BLaER1 (cell line): ENCODE measurements around the gene HP1BP3.

ENCODE experiments used
- H3K27ac ChIP-seq: shearing (Covaris generic); formaldehyde crosslinking; 2 replicates; pipeline ENCODE4 v1.8.1; 2022
- H3K27me3 ChIP-seq: shearing (Covaris generic); formaldehyde crosslinking; 2 replicates; pipeline ENCODE4 v1.8.1; 2022
- H3K36me3 ChIP-seq: shearing (Covaris generic); formaldehyde crosslinking; 2 replicates; pipeline ENCODE4 v1.8.1; 2022
- H3K4me1 ChIP-seq: shearing (Covaris generic); formaldehyde crosslinking; 2 replicates; pipeline ENCODE4 v1.8.1; 2022
- H3K4me2 ChIP-seq: shearing (Covaris generic); formaldehyde crosslinking; 2 replicates; pipeline ENCODE4 v1.8.1; 2022
- H3K4me3 ChIP-seq: shearing (Covaris generic); formaldehyde crosslinking; 2 replicates; pipeline ENCODE4 v1.8.1; 2022
- H3K9ac ChIP-seq: shearing (Covaris generic); formaldehyde crosslinking; 2 replicates; pipeline ENCODE4 v1.8.1; 2022
- H3K9me3 ChIP-seq: shearing (Covaris generic); formaldehyde crosslinking; 2 replicates; pipeline ENCODE4 v1.8.1; 2022
- H4K20me1 ChIP-seq: shearing (Covaris generic); formaldehyde crosslinking; 2 replicates; pipeline ENCODE4 v1.8.1; 2022
- Cebpa-rat ChIP-seq: shearing (Covaris generic); IDR thresholded peaks from 2 replicates; pipeline ENCODE4 v1.8.1; 2022

The HP1BP3 gene

DNA sequence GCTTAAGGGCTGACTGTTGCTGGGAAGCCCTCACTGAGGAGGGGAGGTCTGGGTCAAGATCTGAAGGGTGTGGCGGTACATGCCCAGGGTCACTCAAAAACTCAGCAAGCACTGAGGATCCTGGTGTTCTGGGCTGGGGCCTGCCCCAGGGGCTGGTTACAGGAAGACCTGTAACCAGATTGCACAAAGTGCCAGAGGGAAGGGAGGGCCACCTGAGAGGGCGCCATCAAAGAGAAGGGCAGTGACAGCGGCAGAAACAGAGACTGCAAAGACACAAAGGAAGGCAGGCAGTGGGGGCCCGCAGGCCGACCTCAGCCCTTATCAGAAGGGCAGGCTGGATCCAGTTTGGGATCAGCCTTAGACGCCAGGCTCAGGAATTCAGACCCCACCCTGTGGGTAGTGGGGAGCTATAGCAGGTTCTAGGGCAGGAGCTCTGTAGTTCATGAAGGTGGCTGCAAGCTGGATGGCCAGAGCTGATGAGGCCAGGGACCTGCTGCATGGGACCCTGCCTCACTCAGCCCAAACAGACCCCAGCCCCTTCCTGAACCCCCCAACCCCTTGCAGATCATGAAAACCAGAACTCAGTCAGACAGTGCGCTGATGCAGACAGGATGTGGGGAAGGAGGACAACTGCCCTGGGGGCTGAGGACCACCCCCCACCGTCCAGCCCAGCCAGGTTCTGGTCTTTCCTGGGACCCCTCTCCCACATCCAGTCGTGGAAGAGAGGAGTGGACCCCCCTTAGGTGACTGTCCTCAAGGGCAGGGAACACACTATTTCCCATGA lies 58.5 kb downstream of the HP1BP3 start:
- no peak for TF ChIP-seq Cebpa-rat
- Histone ChIP-seq H3K27ac (no peak overlapping the region), H4K20me1 (peaks cover 36% of the 10 kb centered on the region), H3K4me3 (no peak overlapping the region), H3K27me3 (peaks cover 51% of the 10 kb centered on the region), H3K4me1 (peaks cover 15% of the 10 kb centered on the region), H3K36me3 (no peaks in the 10 kb centered on the region), H3K4me2 (no peak overlapping the region), H3K9ac (no peak overlapping the region), H3K9me3 (no peaks in the 10 kb centered on the region)

DNA sequence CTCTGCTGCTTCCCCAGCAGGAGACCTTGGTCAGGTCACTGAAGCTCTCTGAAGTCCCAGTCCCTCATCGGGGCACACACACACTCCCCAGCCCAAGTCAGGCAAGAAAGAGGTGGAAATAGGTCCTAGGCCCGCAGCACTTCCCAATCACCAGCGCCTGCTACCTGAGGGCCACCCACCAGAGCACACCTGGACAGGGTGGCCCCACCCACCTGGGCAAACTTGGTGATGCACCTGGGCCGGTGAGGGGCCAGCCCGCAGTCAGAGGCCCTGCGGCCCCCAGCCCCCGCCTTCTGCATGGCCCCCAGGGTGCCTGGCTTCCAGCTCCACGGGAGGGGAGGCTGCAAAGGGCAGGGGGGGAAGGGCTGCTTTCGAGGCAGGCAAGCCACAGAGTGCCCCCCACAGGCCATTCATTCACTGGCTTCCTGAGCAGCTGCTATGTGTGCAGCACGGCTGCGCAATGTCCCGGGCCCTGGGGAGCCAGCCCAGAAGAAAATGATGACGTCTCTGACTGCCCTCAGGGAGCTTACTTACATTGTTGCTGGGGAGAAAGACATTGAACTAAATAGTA lies 59.3 kb downstream of the HP1BP3 start:
- Histone ChIP-seq H3K9me3 (no peaks in the 10 kb centered on the region), H4K20me1 (peaks cover 35% of the 10 kb centered on the region), H3K27me3 (peaks cover 49% of the 10 kb centered on the region), H3K27ac (no peak overlapping the region), H3K9ac (no peak overlapping the region), H3K4me2 (no peak overlapping the region), H3K4me3 (no peak overlapping the region), H3K4me1 (peaks cover 7% of the 10 kb centered on the region), H3K36me3 (no peaks in the 10 kb centered on the region)
- TF ChIP-seq Cebpa-rat, result no peak

DNA sequence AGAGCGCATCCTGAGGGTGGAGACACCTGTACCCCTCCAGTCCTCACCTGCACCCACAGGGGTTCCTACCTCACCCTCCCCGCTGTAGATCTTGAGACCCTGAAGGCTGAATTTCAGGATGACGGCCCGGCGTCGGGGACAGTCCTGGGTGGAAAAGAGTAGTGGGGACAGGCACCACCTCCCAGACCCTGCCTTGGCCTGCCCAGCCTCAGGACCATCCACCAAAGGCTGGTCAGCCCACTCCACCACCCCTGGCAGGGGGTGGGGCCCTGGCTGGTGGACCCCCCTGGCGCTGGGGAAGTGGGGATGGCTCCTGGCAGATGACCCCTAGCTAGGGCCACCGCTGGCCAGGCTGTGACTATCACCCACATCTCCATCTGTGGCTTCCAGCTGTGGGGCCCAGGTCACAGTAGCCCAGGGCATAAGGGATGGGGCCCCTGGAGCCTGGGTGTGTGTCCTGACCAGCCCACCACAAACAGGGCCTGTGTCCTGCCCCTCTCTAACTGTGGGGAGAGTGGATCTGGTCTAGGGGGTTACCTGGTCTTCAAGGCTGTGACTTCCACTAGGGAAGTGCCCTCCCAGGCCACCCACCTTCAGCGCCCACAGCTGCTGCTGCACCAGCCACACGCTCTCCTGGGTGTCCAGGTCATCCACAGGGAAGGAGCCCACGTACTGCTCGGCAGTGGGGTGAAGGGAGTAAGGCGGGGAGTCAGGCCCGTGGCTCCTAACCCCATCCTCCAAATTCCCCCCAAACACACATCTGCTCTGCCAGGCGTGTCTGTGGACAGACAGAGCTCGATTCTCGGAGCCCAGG lies 60.0 kb downstream of the HP1BP3 start:
- H3K27me3 ChIP-seq, result peaks cover 42% of the 10 kb centered on the region
- no peaks in the 10 kb centered on the region for H3K36me3 ChIP-seq
- no peak overlapping the region for H3K4me3 ChIP-seq
- H3K27ac ChIP-seq, result no peak overlapping the region
- TF ChIP-seq Cebpa-rat, result no peak
- peaks cover under 1% of the 10 kb centered on the region; the same call in 1 of the 2 replicates for H3K4me1 ChIP-seq
- H3K9ac ChIP-seq, result no peak overlapping the region
- no peak overlapping the region for H3K4me2 ChIP-seq
- no peaks in the 10 kb centered on the region for H3K9me3 ChIP-seq
- peaks cover 28% of the 10 kb centered on the region for H4K20me1 ChIP-seq

- Histone ChIP-seq H3K4me2 (no peak overlapping the region), H3K27me3 (peaks cover 34% of the 10 kb centered on the region), H3K4me3 (no peak overlapping the region), H3K36me3 (no peaks in the 10 kb centered on the region), H3K9me3 (no peaks in the 10 kb centered on the region), H3K9ac (no peak overlapping the region), H3K27ac (no peak overlapping the region), H4K20me1 (peaks cover 26% of the 10 kb centered on the region), H3K4me1 (no peaks in the 10 kb centered on the region)
- TF ChIP-seq Cebpa-rat, result no peak
These were observed 60.8 kb downstream of the HP1BP3 start for GRCh38 chr1:20726118-20726911.

DNA sequence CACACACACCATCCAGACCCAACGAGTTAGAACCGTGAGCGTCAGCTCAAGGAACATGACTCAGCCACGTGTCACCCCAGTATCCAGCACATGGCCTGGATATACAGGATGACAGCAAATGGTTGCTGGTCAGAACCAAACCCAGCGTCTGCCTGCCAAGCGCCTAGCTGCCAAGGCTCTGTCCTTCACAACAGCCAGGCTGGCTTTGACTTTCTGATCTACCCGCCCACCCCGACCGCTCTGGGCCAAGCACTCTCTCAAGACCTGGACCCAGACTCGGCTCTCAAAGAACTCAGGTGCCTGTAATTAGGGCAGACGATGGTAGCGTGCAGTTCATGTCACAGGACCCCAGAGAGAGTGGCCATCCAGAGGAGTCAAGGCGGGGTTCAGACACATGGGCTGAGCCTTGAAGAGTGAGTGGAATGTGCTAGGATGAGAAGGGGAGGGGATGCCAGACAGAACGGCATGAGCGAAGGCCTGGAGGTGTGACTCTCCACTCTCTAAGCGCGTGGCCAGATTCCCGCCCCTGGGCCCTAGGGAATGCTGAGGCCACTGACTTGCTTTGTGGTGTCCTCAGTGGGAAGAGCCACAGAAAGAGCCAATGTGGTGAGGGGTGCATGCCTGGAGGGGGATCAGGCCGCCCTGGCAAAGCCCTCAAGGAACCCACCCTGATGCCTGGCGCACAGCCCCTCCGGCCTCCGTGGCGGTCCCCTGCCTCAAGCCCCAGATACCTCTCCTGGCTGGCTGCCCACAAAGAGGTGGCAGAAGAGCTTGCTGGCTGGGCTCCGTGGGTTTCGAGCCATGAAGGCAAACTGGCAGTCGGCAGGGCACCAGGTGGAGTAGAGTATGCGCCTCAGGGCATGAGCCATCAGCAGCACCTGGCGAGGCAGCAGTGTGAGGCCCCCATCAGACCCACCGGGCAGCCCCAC lies 61.7 kb downstream of the HP1BP3 start:
- Histone ChIP-seq H3K9me3 (no peaks in the 10 kb centered on the region), H3K27me3 (peaks cover 25% of the 10 kb centered on the region), H3K4me3 (no peak overlapping the region), H3K4me2 (no peak overlapping the region), H3K4me1 (no peaks in the 10 kb centered on the region), H4K20me1 (peaks cover 17% of the 10 kb centered on the region), H3K27ac (no peak overlapping the region), H3K36me3 (no peaks in the 10 kb centered on the region), H3K9ac (no peak overlapping the region)
- TF ChIP-seq Cebpa-rat, result no peak

DNA sequence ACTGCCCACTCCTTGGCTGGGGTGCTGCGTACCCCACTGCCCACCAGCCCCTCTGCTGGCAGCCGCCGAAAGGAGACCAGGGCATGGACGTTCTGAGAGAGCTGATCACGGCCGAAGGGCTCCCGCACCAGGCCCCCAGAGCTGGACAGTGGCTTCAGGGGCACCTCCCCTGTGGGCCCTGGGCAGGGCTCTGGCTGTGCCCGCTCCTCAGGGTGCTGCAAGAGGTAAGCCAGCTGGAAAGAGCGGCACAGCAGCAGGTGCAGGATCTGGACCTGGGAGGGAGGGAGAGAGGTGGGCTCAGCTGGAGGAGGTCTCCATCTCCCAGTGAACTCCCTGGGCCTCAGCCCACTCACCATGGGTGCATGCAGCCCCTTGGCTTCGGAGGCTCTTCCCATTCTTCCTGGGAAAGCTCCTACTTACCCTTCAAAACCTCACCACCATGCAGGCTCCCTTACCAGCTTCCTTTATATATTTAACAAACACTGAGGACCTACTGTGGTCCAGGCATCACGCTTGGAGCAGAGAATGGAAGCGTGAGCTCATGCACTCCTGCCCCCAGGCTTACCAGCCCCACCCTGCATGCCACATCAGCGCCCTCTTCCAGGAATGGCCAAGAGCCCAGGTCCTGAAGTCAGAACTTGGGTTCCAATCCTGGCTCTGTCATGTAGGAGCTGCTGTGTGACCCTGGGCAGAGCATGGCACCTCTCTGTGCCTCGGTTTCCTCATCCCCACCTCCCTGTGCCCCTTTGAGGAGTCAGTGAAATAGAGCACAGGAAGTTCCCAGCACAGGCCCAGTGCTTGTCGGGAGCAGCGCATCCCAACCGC lies 62.5 kb downstream of the HP1BP3 start:
- Histone ChIP-seq H4K20me1 (peaks cover 14% of the 10 kb centered on the region; the same call in 1 of the 2 replicates), H3K4me3 (no peak overlapping the region), H3K27ac (no peak overlapping the region), H3K4me2 (no peak overlapping the region), H3K9ac (no peak overlapping the region), H3K27me3 (peaks cover 21% of the 10 kb centered on the region), H3K4me1 (no peaks in the 10 kb centered on the region), H3K36me3 (no peaks in the 10 kb centered on the region), H3K9me3 (no peaks in the 10 kb centered on the region)
- TF ChIP-seq Cebpa-rat, result no peak

GRCh38 chr1:20723537-20724363 lies 63.4 kb downstream of the HP1BP3 start:
- no peak for TF ChIP-seq Cebpa-rat
- Histone ChIP-seq H3K9ac (no peak overlapping the region), H3K27me3 (peaks cover 21% of the 10 kb centered on the region), H3K27ac (no peak overlapping the region), H4K20me1 (peaks cover 6% of the 10 kb centered on the region; the same call in 1 of the 2 replicates), H3K9me3 (no peaks in the 10 kb centered on the region), H3K36me3 (no peaks in the 10 kb centered on the region), H3K4me2 (no peak overlapping the region), H3K4me1 (no peaks in the 10 kb centered on the region), H3K4me3 (no peak overlapping the region)
